ENCODE measurements around the gene NME7.
"Not testable (repeated sequence)": the region's sequence is repeated elsewhere in the genome, so short reads cannot be mapped to it uniquely, and the experiment has no call there.

Gene NME7

GRCh38 chr1:169149555-169150286, 217.9 kb downstream of the NME7 start:
- DNase-seq, result no peak

- no peak for DNase-seq
Observed at GRCh38 chr1:169148472-169149252, 218.9 kb downstream of the NME7 start.

GRCh38 chr1:169146576-169147214, 220.9 kb downstream of the NME7 start:
- no peak for DNase-seq

- DNase-seq, result no peak
Observed at GRCh38 chr1:169144941-169145626, 222.5 kb downstream of the NME7 start.

- DNase-seq, result no peak
Observed at GRCh38 chr1:169143984-169144383, 223.6 kb downstream of the NME7 start.

GRCh38 chr1:169143346-169143745, 224.3 kb downstream of the NME7 start:
- DNase-seq, result no peak

GRCh38 chr1:169142129-169142528, 225.5 kb downstream of the NME7 start:
- no peak for DNase-seq

GRCh38 chr1:169141356-169141755, 226.2 kb downstream of the NME7 start:
- no peak for DNase-seq

GRCh38 chr1:169138866-169139670, 228.5 kb downstream of the NME7 start:
- DNase-seq, result no peak

GRCh38 chr1:169137357-169137756, 230.2 kb downstream of the NME7 start:
- no peak for DNase-seq

- DNase-seq, result no peak
Observed at GRCh38 chr1:169133801-169134502, 233.6 kb downstream of the NME7 start.

GRCh38 chr1:169133228-169133576, 234.4 kb downstream of the NME7 start:
- DNase-seq, result no peak

- no peak for DNase-seq
Observed at GRCh38 chr1:169132512-169133227, 234.9 kb downstream of the NME7 start.

- no peak for DNase-seq
Observed at GRCh38 chr1:169130683-169131082, 236.9 kb downstream of the NME7 start.

GRCh38 chr1:169129109-169129784, 238.3 kb downstream of the NME7 start:
- DNase-seq, result no peak

GRCh38 chr1:169128562-169128961, 239.0 kb downstream of the NME7 start:
- no peak for DNase-seq

GRCh38 chr1:169127305-169127704, 240.3 kb downstream of the NME7 start:
- no peak for DNase-seq

GRCh38 chr1:169126335-169126734, 241.3 kb downstream of the NME7 start:
- no peak for DNase-seq

- not testable (repeated sequence) for DNase-seq
Observed at GRCh38 chr1:169125597-169125996, 242.0 kb downstream of the NME7 start.

GRCh38 chr1:169124459-169124858, 243.1 kb downstream of the NME7 start:
- no peak for DNase-seq

GRCh38 chr1:169122976-169123375, 244.6 kb downstream of the NME7 start:
- DNase-seq, result no peak
